ENCODE measurements around the gene NCKAP5.

The NCKAP5 gene

GRCh38 chr2:133270550-133270949 lies 297.7 kb downstream of the NCKAP5 start:
- TF ChIP-seq TAF1 (IDR thresholded peaks at IDR 0.05; ENCODE audit: borderline replicate concordance, insufficient read depth, low read length) (no peak), POLR2AphosphoS5 (IDR thresholded peaks at IDR 0.05; ENCODE audit: low read depth, low read length) (no peak), SIN3A (IDR thresholded peaks at IDR 0.05; ENCODE audit: borderline replicate concordance, insufficient read depth, low read length) (no peak), FOXP2 (optimal IDR thresholded peaks at IDR 0.05; ENCODE audit: borderline replicate concordance, extremely low read depth, extremely low read length, insufficient read depth) (no peak)
- TF ChIP-seq, protein P1, sequence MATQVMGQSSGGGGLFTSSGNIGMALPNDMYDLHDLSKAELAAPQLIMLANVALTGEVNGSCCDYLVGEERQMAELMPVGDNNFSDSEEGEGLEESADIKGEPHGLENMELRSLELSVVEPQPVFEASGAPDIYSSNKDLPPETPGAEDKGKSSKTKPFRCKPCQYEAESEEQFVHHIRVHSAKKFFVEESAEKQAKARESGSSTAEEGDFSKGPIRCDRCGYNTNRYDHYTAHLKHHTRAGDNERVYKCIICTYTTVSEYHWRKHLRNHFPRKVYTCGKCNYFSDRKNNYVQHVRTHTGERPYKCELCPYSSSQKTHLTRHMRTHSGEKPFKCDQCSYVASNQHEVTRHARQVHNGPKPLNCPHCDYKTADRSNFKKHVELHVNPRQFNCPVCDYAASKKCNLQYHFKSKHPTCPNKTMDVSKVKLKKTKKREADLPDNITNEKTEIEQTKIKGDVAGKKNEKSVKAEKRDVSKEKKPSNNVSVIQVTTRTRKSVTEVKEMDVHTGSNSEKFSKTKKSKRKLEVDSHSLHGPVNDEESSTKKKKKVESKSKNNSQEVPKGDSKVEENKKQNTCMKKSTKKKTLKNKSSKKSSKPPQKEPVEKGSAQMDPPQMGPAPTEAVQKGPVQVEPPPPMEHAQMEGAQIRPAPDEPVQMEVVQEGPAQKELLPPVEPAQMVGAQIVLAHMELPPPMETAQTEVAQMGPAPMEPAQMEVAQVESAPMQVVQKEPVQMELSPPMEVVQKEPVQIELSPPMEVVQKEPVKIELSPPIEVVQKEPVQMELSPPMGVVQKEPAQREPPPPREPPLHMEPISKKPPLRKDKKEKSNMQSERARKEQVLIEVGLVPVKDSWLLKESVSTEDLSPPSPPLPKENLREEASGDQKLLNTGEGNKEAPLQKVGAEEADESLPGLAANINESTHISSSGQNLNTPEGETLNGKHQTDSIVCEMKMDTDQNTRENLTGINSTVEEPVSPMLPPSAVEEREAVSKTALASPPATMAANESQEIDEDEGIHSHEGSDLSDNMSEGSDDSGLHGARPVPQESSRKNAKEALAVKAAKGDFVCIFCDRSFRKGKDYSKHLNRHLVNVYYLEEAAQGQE (IDR thresholded peaks at IDR 0.05; ENCODE audit: insufficient read depth in 1 of 2, low read depth in 2 of 2, low read length in 2 of 2) = no peak

DNA sequence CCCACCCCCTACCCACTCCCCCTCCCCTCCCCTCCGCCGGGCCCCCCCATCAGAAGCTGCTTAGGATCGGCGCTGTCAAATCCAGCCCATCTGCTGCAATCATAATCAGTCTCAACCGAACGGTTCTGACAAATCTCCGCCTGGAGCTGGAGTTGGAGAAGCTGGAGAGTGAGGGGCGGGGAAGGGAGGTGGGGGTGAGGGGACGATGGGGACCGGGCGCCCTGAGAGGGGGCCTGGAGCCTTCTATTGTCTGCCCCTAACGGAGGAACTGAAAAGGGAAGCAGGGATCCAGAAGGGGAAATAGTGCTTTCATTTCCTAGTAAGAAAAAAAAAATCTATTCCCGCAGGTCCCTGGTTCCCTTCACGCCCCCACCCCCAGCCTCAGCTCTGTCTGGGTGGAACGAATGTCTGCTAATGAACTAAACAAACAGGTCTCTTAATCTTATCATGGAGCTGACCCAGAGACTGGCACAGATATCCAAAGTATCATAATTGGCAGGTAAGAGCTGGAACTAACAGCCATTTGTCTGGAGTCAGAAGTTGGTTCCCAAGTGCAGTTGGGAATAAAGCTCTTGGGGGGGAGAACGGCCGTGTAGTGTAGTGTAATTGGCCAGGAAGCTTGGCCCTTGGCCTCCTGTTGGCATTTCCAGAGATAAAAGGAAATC lies 301.2 kb downstream of the NCKAP5 start:
- TF ChIP-seq TAF1 (IDR thresholded peaks at IDR 0.05; ENCODE audit: borderline replicate concordance, insufficient read depth, low read length) = no peak
- TF ChIP-seq, protein P1 (IDR thresholded peaks at IDR 0.05; ENCODE audit: insufficient read depth in 1 of 2, low read depth in 2 of 2, low read length in 2 of 2) = no peak
- TF ChIP-seq POLR2AphosphoS5 (IDR thresholded peaks at IDR 0.05; ENCODE audit: low read depth, low read length) = no peak
- TF ChIP-seq FOXP2 (optimal IDR thresholded peaks at IDR 0.05; ENCODE audit: borderline replicate concordance, extremely low read depth, extremely low read length, insufficient read depth) = no peak
- no peak for TF ChIP-seq SIN3A (IDR thresholded peaks at IDR 0.05; ENCODE audit: borderline replicate concordance, insufficient read depth, low read length)

GRCh38 chr2:133266041-133266925 lies 302.0 kb downstream of the NCKAP5 start:
- no peak for TF ChIP-seq SIN3A (IDR thresholded peaks at IDR 0.05; ENCODE audit: borderline replicate concordance, insufficient read depth, low read length)
- no peak for TF ChIP-seq TAF1 (IDR thresholded peaks at IDR 0.05; ENCODE audit: borderline replicate concordance, insufficient read depth, low read length)
- TF ChIP-seq POLR2AphosphoS5 (IDR thresholded peaks at IDR 0.05; ENCODE audit: low read depth, low read length) = no peak
- no peak for TF ChIP-seq FOXP2 (optimal IDR thresholded peaks at IDR 0.05; ENCODE audit: borderline replicate concordance, extremely low read depth, extremely low read length, insufficient read depth)
- TF ChIP-seq, protein P1 (IDR thresholded peaks at IDR 0.05; ENCODE audit: insufficient read depth in 1 of 2, low read depth in 2 of 2, low read length in 2 of 2) = no peak

DNA sequence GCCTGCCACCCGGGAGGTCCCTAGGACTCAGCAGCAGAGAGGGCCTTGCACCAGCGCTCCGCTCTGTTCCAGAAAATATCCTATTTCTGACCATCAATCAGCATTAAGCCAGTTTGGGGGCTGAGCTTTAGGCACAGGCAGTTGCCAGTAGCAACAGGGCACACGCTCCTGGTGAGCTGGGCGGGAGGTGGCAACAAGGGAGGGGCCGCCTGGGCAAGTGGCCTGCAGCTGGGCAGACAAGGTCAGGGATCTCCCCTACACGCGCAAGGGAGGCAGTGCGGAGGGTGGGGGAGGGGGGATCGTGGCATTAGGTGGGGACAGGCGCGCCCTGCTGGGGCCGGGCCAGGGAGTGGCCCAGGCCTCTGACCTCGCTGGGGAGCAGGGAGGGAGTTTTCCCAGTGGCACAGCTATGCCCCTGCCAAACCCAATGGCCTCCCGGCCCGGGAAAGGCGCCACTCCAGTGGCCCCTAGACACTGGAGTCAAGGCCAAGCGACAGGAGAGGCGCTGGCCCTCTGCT lies 302.8 kb downstream of the NCKAP5 start:
- TF ChIP-seq, protein P1 (IDR thresholded peaks at IDR 0.05; ENCODE audit: insufficient read depth in 1 of 2, low read depth in 2 of 2, low read length in 2 of 2) = no peak
- peak; percentile 7 for TF ChIP-seq FOXP2 (optimal IDR thresholded peaks at IDR 0.05; ENCODE audit: borderline replicate concordance, extremely low read depth, extremely low read length, insufficient read depth)
- no peak for TF ChIP-seq SIN3A (IDR thresholded peaks at IDR 0.05; ENCODE audit: borderline replicate concordance, insufficient read depth, low read length)
- TF ChIP-seq POLR2AphosphoS5 (IDR thresholded peaks at IDR 0.05; ENCODE audit: low read depth, low read length) = 0 out of 2 replicates have a peak, but pooled peaks have one; percentile 20
- TF ChIP-seq TAF1 (IDR thresholded peaks at IDR 0.05; ENCODE audit: borderline replicate concordance, insufficient read depth, low read length) = no peak

Data from PFSK-1 (cell line).